ENCODE measurements around the gene GALR3. TPM values are rescaled to one million over a fixed set of nuclear protein-coding genes. Genes with fewer than 3 reads are reported as not detected.

The GALR3 gene
- total RNA-seq, 1 donor from 2014 or later = not detected

GRCh38 chr22:37870273-37870672 lies 47.1 kb downstream of the GALR3 start:
- TF ChIP-seq POLR2AphosphoS5 (IDR thresholded peaks at IDR 0.05; ENCODE audit: insufficient read depth in 1 of 2, low read depth in 1 of 2) (no peak), POLR2A (IDR thresholded peaks at IDR 0.05) (no peak)
- TF ChIP-seq, protein P1, sequence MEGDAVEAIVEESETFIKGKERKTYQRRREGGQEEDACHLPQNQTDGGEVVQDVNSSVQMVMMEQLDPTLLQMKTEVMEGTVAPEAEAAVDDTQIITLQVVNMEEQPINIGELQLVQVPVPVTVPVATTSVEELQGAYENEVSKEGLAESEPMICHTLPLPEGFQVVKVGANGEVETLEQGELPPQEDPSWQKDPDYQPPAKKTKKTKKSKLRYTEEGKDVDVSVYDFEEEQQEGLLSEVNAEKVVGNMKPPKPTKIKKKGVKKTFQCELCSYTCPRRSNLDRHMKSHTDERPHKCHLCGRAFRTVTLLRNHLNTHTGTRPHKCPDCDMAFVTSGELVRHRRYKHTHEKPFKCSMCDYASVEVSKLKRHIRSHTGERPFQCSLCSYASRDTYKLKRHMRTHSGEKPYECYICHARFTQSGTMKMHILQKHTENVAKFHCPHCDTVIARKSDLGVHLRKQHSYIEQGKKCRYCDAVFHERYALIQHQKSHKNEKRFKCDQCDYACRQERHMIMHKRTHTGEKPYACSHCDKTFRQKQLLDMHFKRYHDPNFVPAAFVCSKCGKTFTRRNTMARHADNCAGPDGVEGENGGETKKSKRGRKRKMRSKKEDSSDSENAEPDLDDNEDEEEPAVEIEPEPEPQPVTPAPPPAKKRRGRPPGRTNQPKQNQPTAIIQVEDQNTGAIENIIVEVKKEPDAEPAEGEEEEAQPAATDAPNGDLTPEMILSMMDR (IDR thresholded peaks at IDR 0.05) = no peak

More at GRCh38 chr22:37870273-37870672, 47.1 kb downstream of the GALR3 start:
- DNase-seq (ENCODE audit: extremely low spot score in 2 of 2) = no peak
- Histone ChIP-seq H3K27ac (no peak overlapping the region), H3K4me3 (no peak overlapping the region), H3K36me3 (peaks cover 0 to 84% of the 10 kb centered on the region in 2 donors), H3K9me3 (no peaks in the 10 kb centered on the region), H3K4me1 (no peaks in the 10 kb centered on the region), H3K27me3 (no peaks in the 10 kb centered on the region)
- intact Hi-C loops (cut with DNase I) = no loop called here

MicroRNAs encoded within 50 kb of the gene (microRNA counts, 767-probe panel; counts per million panel counts)
- 238 to 261 counts per million in 2 donors for microRNA hsa-miR-658
- 238 to 261 counts per million in 2 donors for microRNA hsa-miR-659-3p

Small RNA genes lying within 50 kb of the gene (microRNA-seq; reads per million reads assigned to microRNA genes)
- gene MIR659 (ENCODE audit: borderline number of aligned reads, borderline replicate concordance) = 1.4 reads per million

Small RNA genes lying within 50 kb of the gene (small RNA-seq; reads per million reads assigned to genes)
- gene MIR659 = 0.95 reads per million, percentile 15 among the genes with 10 or more reads in this experiment

Other genes with a start within 250 kb of the GALR3 start
- not detected for gene LGALS2, start 243.3 kb upstream of the GALR3 start, total RNA-seq
- 45.7 TPM for gene GGA1, start 214.5 kb upstream of the GALR3 start, total RNA-seq
- gene SH3BP1, start 183.7 kb upstream of the GALR3 start, total RNA-seq = 34.1 TPM
- 6.4 TPM for gene PDXP, start 164.7 kb upstream of the GALR3 start, total RNA-seq
- gene LGALS1, start 147.7 kb upstream of the GALR3 start, total RNA-seq = 1,638 TPM
- gene NOL12, start 137.0 kb upstream of the GALR3 start, total RNA-seq = 28.2 TPM
- gene TRIOBP, start 126.3 kb upstream of the GALR3 start, total RNA-seq = 108 TPM
- 7.6 TPM for gene GCAT, start 15.4 kb upstream of the GALR3 start, total RNA-seq
- gene ANKRD54, start 21.0 kb downstream of the GALR3 start, total RNA-seq = 56.7 TPM
- 338 TPM for gene EIF3L, start 26.0 kb downstream of the GALR3 start, total RNA-seq
- gene MICALL1, start 82.9 kb downstream of the GALR3 start, total RNA-seq = 112 TPM
- gene C22orf23, start 130.2 kb downstream of the GALR3 start, total RNA-seq = not detected
- 57.9 TPM for gene POLR2F, start 130.3 kb downstream of the GALR3 start, total RNA-seq
- 3.2 TPM for gene SOX10, start 161.2 kb downstream of the GALR3 start, total RNA-seq
- gene PICK1, start 234.0 kb downstream of the GALR3 start, total RNA-seq = 21.1 TPM